ENCODE results near the gene DNASE2.

Gene DNASE2

GRCh38 chr19:12886651-12886968 lies 5.4 kb upstream of the DNASE2 start:
- no peak for DNase-seq (ENCODE audit: low spot score)

GRCh38 chr19:12885749-12886650 lies 4.8 kb upstream of the DNASE2 start:
- DNase-seq (ENCODE audit: low spot score), result no peak

- peak; percentile 92 for DNase-seq (ENCODE audit: low spot score)
Observed at GRCh38 chr19:12884926-12885748, 3.9 kb upstream of the DNASE2 start.

- no peak for DNase-seq (ENCODE audit: low spot score)
Observed at GRCh38 chr19:12884627-12884925, 3.3 kb upstream of the DNASE2 start.

- DNase-seq (ENCODE audit: low spot score), result no peak
Observed at GRCh38 chr19:12884202-12884601, 3.0 kb upstream of the DNASE2 start.

GRCh38 chr19:12882589-12882988 lies 1.3 kb upstream of the DNASE2 start:
- no peak for DNase-seq (ENCODE audit: low spot score)

GRCh38 chr19:12880551-12881171 lies 588 bp downstream of the DNASE2 start:
- DNase-seq (ENCODE audit: low spot score), result no peak

GRCh38 chr19:12875086-12875485 lies 6.2 kb downstream of the DNASE2 start:
- no peak for DNase-seq (ENCODE audit: low spot score)

- no peak for DNase-seq (ENCODE audit: low spot score)
Observed at GRCh38 chr19:12873891-12874745, 7.1 kb downstream of the DNASE2 start.

GRCh38 chr19:12872941-12873890 lies 8.0 kb downstream of the DNASE2 start:
- DNase-seq (ENCODE audit: low spot score), result peak; percentile 9

- DNase-seq (ENCODE audit: low spot score), result no peak
Observed at GRCh38 chr19:12872255-12872654, 9.0 kb downstream of the DNASE2 start.

GRCh38 chr19:12871681-12872080 lies 9.6 kb downstream of the DNASE2 start:
- no peak for DNase-seq (ENCODE audit: low spot score)

GRCh38 chr19:12868540-12869112 lies 12.6 kb downstream of the DNASE2 start:
- no peak for DNase-seq (ENCODE audit: low spot score)

GRCh38 chr19:12867120-12868099 lies 13.8 kb downstream of the DNASE2 start:
- peak; percentile 51 for DNase-seq (ENCODE audit: low spot score)

GRCh38 chr19:12866416-12867119 lies 14.7 kb downstream of the DNASE2 start:
- DNase-seq (ENCODE audit: low spot score), result no peak

- DNase-seq (ENCODE audit: low spot score), result no peak
Observed at GRCh38 chr19:12865746-12866415, 15.4 kb downstream of the DNASE2 start.

- no peak for DNase-seq (ENCODE audit: low spot score)
Observed at GRCh38 chr19:12864721-12865715, 16.2 kb downstream of the DNASE2 start.

All from CD4-positive, alpha-beta T cell treated with Interleukin-6 at 100 ng/mL for 8 hours (primary cell).